Natural killer cell (primary cell): ENCODE results near the gene CRIM1. TPM values are rescaled to one million over a fixed set of nuclear protein-coding genes. Genes with fewer than 3 reads are reported as not detected.

Experiments used
- ATAC-seq, 3 donors: fragments of 150-1000 bp in 2 of 3; fragments of 200-7000 bp in 1 of 3; cut with Tn5 transposase; 1 replicate in 1 of 3; 2 replicates in 2 of 3; pipeline ENCODE4 v1.10.0; 2021; ENCODE audit warnings: mild to moderate bottlenecking in 2 of 3, moderate library complexity in 2 of 3
- DNase-seq, 2 donors: peaks; one replicate each; pipeline versions ENCODE4 v3.0.0 to v3.0.0-alpha.2; 2013 to 2021; ENCODE audit warnings: mixed read lengths in 1 of 2
- H3K27ac ChIP-seq: one replicate; pipeline ENCODE4 v1.5.1; 2013; ENCODE audit warnings: mild to moderate bottlenecking, low read length
- H3K27me3 ChIP-seq: one replicate; pipeline ENCODE4 v1.6.1; 2013; ENCODE audit warnings: low read length; ENCODE audit not compliant: control insufficient read depth, insufficient read depth
- H3K36me3 ChIP-seq: one replicate; pipeline ENCODE4 v1.6.1; 2013; ENCODE audit warnings: low read length; ENCODE audit not compliant: control insufficient read depth, insufficient read depth
- H3K4me1 ChIP-seq: one replicate; pipeline ENCODE4 v1.6.1; 2013; ENCODE audit warnings: low read length; ENCODE audit not compliant: control insufficient read depth, insufficient read depth
- H3K4me3 ChIP-seq: one replicate; pipeline ENCODE4 v1.5.1; 2013; ENCODE audit warnings: low read length
- H3K9me3 ChIP-seq: one replicate; pipeline ENCODE4 v1.6.1; 2013; ENCODE audit warnings: low read length; ENCODE audit not compliant: control insufficient read depth, insufficient read depth
- H3K27ac Mint-ChIP-seq, 2 donors: one replicate each; pipeline ENCODE4 v1.8.0; 2022; ENCODE audit warnings: mild to moderate bottlenecking in 2 of 2, mixed read lengths in 2 of 2, moderate library complexity in 1 of 2
- H3K27me3 Mint-ChIP-seq, 2 donors: one replicate each; pipeline ENCODE4 v1.8.0; 2022; ENCODE audit warnings: low read depth in 2 of 2, mixed read lengths in 2 of 2
- H3K36me3 Mint-ChIP-seq: one replicate; pipeline ENCODE4 v1.8.0; 2022; ENCODE audit warnings: mixed read lengths
- H3K4me1 Mint-ChIP-seq, 2 donors: one replicate each; pipeline ENCODE4 v1.8.0; 2022; ENCODE audit warnings: mixed read lengths in 2 of 2
- H3K4me3 Mint-ChIP-seq: one replicate; pipeline ENCODE4 v1.8.0; 2022; ENCODE audit warnings: mild to moderate bottlenecking, moderate library complexity, mixed read lengths
- H3K9me3 Mint-ChIP-seq, 2 donors: one replicate each; pipeline ENCODE4 v1.8.0; 2022; ENCODE audit warnings: mixed read lengths in 2 of 2
- WGBS: methylation state at CpG from one replicate; pipeline ENCODE4 v1.1.7; 2013; ENCODE audit warnings: missing lambda C conversion rate; ENCODE audit not compliant: insufficient coverage; 5-methylcytosine and 5-hydroxymethylcytosine counted together
- intact Hi-C: fragments of 100-400 bp; cut with micrococcal nuclease; formaldehyde crosslinking; loops from one replicate; pipeline ENCODE4 v1.14.2; 2022
- total RNA-seq, 4 donors: library from RNA; stranded (reverse); fragments of 120-200 nt in 1 of 4; gene quantifications; one replicate each; pipeline versions ENCODE4 v1.2.3 to v1.2.4, GENCODE V29; 2013 to 2022
- TF ChIP-seq, protein P1 (sequence below): fragments of 200-600 bp; IDR thresholded peaks from one replicate; pipeline ENCODE4 v1.8.0; 2022; ENCODE audit warnings: antibody characterized with exemption

CRIM1 gene
- total RNA-seq, 3 donors from 2014 or later (not counting 1 experiment from before 2014, with no cell fraction given): 19.3 to 34.1 (median 32.9) TPM

DNA sequence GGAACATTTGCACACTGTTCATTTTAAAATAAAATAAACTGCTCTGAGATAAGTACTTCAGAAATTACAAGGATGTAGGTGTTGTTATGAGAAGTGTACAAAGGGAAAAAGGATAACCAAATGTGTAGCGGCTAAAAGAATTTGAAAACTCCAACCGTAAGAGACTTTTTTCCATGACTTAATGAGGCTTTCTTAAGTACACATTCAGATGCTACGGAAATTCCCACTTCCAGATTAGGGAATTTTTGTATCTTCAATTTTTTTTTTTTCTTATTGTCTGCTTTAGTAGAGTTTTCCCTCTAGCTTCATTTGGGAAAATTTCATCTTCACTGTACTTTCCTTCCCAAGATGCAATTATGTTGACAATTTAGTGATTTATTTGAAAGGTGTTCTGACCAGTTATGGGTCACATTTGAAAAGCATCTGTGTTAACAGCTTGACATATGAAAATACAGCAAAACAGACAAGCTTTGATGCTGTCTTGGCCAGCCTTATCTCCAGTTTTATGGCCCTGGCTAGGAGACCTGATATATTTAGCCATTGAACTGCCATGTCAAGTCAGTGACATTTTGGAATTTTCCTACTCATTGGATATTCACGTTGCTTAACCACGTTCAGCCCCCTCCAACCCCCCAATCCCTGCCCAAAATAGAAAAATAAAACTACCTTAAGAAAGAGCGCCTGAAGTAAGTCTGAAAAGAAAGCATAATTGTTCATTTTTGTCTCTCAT is 136.8 kb downstream of the CRIM1 start:
- no peaks in the 10 kb centered on the region for H3K36me3 Mint-ChIP-seq
- 91% methylated on average over 4 of the region's 6 CpGs for WGBS

DNA sequence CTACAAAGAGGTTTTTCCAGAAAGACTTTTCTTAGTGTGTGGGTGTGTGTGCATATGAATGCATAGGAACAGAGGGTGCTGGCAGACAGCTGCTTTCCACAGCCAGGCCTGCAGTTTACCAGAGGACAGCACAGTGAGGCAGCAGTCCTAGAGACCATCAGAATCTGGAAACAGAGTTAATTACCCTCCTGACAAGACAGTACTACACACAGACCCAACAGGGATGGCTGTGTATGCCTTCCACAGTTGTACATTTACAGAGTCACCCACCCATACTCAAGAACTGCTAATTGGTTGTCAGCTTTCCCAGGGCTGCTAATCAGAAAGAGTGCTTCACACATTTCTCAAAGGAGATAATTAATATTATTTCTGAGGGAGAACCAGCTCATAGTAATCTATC is 137.7 kb downstream of the CRIM1 start:
- Histone ChIP-seq H3K4me1 (no peaks in the 10 kb centered on the region), H3K36me3 (no peaks in the 10 kb centered on the region), H3K4me3 (no peak overlapping the region), H3K27me3 (no peaks in the 10 kb centered on the region), H3K27ac (no peak overlapping the region), H3K9me3 (no peaks in the 10 kb centered on the region)
- no peaks in the 10 kb centered on the region for H3K36me3 Mint-ChIP-seq
- no peaks in the 10 kb centered on the region for H3K27me3 Mint-ChIP-seq
- TF ChIP-seq, protein P1, sequence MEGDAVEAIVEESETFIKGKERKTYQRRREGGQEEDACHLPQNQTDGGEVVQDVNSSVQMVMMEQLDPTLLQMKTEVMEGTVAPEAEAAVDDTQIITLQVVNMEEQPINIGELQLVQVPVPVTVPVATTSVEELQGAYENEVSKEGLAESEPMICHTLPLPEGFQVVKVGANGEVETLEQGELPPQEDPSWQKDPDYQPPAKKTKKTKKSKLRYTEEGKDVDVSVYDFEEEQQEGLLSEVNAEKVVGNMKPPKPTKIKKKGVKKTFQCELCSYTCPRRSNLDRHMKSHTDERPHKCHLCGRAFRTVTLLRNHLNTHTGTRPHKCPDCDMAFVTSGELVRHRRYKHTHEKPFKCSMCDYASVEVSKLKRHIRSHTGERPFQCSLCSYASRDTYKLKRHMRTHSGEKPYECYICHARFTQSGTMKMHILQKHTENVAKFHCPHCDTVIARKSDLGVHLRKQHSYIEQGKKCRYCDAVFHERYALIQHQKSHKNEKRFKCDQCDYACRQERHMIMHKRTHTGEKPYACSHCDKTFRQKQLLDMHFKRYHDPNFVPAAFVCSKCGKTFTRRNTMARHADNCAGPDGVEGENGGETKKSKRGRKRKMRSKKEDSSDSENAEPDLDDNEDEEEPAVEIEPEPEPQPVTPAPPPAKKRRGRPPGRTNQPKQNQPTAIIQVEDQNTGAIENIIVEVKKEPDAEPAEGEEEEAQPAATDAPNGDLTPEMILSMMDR: no peak
- no peak for ATAC-seq
- H3K9me3 Mint-ChIP-seq: no peaks in the 10 kb centered on the region
- no peak overlapping the region for H3K27ac Mint-ChIP-seq
- peaks cover 9 to 11% of the 10 kb centered on the region in 2 donors for H3K4me1 Mint-ChIP-seq
- intact Hi-C loops: no loop called here
- no peak overlapping the region for H3K4me3 Mint-ChIP-seq
- no peak for DNase-seq

More for the DNA sequence above, 136.8 kb downstream of the CRIM1 start:
- H3K4me3 Mint-ChIP-seq: no peak overlapping the region
- H3K9me3 Mint-ChIP-seq: no peaks in the 10 kb centered on the region
- H3K27ac Mint-ChIP-seq: no peak overlapping the region
- intact Hi-C loops: no loop called here
- DNase-seq (no peak), ATAC-seq (no peak)
- H3K4me1 ChIP-seq: no peaks in the 10 kb centered on the region
- no peaks in the 10 kb centered on the region for H3K27me3 Mint-ChIP-seq
- no peaks in the 10 kb centered on the region for H3K36me3 ChIP-seq
- no peaks in the 10 kb centered on the region for H3K27me3 ChIP-seq
- H3K9me3 ChIP-seq: no peaks in the 10 kb centered on the region
- TF ChIP-seq, protein P1: no peak
- H3K4me3 ChIP-seq: no peak overlapping the region
- H3K4me1 Mint-ChIP-seq: peaks cover 9 to 11% of the 10 kb centered on the region in 2 donors
- no peak overlapping the region for H3K27ac ChIP-seq

DNA sequence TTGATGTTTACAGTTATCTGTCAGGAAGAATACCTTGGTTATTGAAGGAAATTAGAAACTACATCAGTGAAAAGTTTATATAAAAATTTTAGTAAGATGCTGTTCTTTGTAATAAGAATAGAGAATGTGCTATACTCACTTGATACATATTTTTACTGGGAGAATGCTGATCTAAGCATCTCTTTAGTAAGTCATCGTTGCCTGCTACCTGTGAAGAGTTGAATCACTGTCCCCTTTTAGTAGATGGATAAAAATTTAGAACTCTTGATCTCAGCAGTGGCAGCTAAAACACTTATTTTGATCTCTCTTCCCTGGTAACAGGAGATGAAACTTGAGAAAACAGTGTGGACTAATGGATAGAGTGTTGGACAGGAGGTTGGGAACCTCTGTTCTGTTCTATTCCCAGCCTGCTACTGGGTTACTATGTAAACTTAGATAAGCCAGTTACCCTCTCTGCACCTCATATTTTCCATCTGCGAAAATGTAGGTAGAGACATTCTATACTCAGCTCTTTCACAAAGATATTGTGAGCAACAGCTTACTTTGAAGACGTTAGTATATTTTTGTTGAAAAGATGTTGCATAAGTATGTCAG is 142.1 kb downstream of the CRIM1 start:
- H3K9me3 ChIP-seq: no peaks in the 10 kb centered on the region
- peaks cover 3% of the 10 kb centered on the region for H3K36me3 ChIP-seq
- no peaks in the 10 kb centered on the region for H3K4me1 ChIP-seq
- Mint-ChIP-seq H3K9me3 (no peaks in the 10 kb centered on the region), H3K27me3 (no peaks in the 10 kb centered on the region), H3K36me3 (no peaks in the 10 kb centered on the region), H3K4me3 (no peak overlapping the region), H3K27ac (no peak overlapping the region), H3K4me1 (peaks cover 0 to 2% of the 10 kb centered on the region in 2 donors)
- TF ChIP-seq, protein P1: no peak
- H3K4me3 ChIP-seq: no peak overlapping the region
- H3K27ac ChIP-seq: no peak overlapping the region
- no peaks in the 10 kb centered on the region for H3K27me3 ChIP-seq
- DNase-seq (no peak), ATAC-seq (no peak)
- 92% methylated on average over 3 of the region's 3 CpGs for WGBS
- intact Hi-C loops: no loop called here
